Effector CD4-positive, alpha-beta T cell (primary cell): ENCODE measurements around the gene CES1.
"Not testable (repeated sequence)": the region's sequence is repeated elsewhere in the genome, so short reads cannot be mapped to it uniquely, and the experiment has no call there.

Source experiments
- DNase-seq: peaks from one replicate; pipeline ENCODE4 v3.0.0-alpha.2; 2020

Gene CES1

DNA sequence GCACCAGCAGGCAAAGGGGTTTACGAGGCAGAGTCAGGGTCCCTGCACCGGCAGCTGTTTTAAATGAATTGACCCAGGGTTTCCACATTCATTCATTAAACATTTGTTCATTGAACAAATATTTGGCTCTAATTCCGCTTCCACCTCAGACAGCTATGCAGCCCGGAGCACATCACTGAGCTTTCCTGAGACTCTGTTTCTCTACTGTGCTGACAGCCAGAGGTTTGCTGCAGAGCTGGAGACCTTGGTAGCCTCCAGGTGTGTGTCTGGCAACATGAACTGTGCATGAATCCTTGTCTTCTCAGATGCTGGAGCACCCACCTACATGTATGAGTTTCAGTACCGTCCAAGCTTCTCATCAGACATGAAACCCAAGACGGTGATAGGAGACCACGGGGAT lies 42.7 kb downstream of the CES1 start:
- DNase-seq, result not testable (repeated sequence)

DNA sequence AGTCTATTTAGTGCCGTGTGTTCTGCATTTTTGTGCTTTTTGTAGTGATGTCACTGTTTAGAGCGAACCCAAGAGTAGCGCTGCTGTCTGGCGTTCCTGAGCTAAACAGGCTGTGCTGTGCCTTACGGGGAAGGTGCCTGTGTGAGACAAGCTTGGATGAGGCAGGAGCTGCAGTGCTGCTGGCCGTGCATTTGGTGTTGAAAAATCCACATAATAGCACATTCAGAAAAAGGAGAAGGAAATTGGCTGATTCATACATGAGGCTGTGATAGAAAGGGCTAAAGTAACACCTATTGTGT lies 50.2 kb downstream of the CES1 start:
- not testable (repeated sequence) for DNase-seq

DNA sequence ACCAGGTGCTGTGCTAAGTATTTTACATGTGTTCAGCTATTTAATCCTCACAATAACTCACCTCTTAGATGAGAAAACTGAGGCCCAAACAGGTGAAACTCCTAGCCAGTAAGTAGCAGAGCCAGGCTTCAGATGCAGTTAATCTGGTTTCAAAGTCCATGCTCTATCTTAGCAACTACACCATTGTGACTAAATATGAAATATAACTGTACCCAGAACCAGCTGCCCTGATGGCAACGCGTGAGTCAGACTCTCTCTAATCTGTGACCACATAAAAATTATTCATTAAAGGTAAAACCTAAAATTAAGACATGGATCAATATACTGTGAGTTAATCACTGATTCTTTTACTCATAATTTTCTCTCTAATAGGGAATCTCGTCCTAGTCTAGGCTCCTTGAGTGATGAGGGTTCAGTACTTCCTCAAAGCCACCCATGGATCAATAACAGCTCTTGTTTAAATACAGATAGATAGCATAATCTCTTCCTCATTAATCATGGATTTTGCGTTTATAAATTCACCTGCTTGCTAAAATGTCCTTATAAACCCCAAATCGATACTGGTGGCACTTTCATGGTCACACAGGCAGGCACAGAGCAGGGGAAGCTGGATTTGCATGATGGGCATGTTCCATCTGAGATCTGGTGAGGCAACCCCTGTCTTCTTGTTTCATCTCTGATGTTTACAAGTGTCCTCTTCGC lies 50.7 kb downstream of the CES1 start:
- not testable (repeated sequence) for DNase-seq

DNA sequence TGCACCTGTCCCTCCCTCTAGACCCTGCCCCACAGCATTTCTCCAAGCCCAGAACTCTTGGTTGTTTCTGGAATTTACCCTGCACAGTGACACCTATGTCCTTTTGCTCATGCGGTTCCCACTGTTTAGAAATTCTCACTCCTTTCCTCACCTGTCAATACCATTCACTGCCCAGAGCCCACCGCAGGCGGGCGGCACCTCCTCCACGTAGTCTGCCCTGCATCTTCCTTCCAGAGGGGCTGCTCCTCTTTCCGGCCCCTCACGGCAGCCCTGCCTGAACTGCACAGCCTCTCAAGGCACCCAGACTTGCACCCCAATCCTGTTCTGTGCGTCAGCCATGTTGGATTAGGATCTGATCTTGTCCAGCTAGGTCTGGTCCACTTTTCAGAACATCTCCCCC lies 51.4 kb downstream of the CES1 start:
- not testable (repeated sequence) for DNase-seq

DNA sequence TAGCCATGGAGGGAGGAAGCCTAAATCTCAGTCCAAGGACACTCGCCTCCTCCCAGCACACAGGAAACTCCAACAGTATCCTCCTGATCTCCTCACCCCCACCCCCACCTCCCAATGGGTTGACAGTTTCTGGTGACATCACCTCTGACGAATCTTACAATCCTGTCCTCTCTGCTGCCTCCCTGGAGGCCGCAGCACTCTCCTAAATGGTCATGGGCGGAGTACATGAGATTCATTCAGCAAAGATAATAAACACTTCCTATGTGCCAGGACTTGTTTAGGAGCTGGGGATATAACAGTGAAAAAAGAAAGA lies 52.8 kb downstream of the CES1 start:
- DNase-seq, result not testable (repeated sequence)

DNA sequence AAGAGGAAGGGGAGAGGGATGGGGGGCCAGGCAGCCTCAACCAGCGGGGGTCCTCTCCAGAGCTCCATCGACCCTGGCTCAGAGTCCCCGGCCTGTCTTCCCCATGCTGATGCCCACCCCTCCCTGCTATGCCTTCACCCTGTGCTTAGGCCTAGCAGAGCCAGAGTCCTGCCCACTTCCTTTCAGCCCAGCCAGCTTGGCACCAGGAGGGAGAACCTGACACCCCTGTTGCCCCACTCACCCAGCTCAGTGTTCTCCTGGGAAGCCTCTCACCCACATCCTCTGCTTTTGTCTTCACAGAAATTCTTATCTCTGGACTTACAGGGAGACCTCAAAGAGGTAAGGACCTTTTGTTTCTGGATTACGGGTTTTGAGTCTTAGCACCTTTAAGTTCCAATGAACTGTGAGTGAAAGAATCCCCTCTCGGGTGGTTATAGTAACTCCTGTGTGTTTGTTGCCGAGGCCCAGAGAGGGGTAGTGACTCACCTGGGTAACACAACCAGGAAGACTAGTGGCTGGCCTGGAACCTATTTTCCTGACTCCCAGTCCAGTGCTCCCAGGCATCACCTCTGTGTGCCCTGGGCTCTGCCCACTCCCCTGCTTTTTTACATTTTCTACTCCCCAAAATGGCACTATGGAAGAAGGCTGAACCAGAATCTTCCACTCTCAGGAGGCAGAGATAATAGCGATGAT lies 53.3 kb downstream of the CES1 start:
- DNase-seq, result no peak

DNA sequence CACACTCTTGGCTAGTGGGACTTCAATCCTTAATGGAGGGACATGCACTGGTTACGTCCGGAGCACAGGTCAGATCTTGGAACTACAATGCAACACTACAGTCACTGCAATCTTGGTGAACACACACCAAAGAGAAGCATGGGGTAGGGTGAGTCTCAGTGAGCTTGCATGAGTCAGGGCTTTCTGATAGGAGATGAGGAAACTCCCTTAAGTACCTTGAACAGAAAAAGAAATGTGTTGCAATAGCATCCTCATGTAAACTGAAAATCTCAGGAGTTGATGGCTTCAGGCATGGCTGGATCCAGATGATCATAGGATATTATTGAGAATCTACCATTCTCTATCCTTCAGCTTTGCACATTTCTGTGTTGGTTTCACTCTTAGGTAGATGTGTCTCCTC lies 54.1 kb downstream of the CES1 start:
- DNase-seq, result no peak

DNA sequence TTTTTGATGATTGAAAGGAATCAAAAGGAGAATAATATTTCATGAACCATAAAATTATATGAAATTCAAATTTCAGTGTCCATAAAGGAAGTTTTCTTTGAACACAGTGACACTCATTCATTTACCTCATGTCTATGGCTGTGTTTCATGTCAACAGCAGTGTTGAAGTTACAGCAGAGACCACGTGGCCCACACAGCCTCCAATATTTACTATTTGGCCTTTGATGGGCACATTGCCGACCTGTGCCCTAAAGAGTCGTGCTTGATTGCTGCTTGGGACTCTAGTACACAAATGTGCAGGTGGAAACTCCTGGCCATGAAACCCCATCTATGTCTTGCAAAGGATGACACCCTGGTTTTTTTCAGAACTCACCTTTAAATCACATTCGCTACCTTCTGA lies 57.0 kb downstream of the CES1 start:
- no peak for DNase-seq

DNA sequence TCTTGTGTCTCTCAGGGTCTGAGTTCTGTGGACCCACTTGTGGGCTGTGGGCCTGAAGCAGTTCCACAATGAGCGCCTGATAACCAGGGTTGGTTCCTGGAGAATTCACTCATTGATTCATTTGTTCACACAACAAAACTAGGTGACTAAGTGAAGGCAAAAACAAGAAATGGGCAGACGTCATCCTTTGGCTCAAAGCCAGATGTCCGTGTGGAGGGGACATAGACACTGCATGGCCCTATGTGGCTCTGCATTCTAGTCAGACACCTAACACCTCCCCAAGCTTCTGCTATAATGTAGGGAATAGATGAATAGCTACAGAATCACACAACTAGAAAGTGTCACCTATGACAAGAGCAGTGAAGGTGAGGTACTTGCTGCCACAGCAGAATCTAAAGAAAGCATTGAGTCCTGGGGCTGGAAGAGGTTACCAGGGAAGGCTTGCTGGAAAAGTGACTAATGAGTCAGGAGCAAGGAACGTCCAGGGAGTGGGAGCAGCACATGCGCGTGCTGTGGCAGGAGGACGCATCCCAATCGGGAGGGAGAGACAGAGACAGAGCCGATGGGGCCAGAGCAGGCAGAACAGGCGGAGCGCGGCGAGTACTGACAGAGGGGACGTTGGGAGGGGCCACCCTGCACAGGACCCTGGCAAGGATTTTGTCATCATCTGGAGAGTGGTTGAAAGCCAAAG lies 58.9 kb downstream of the CES1 start:
- no peak for DNase-seq

DNA sequence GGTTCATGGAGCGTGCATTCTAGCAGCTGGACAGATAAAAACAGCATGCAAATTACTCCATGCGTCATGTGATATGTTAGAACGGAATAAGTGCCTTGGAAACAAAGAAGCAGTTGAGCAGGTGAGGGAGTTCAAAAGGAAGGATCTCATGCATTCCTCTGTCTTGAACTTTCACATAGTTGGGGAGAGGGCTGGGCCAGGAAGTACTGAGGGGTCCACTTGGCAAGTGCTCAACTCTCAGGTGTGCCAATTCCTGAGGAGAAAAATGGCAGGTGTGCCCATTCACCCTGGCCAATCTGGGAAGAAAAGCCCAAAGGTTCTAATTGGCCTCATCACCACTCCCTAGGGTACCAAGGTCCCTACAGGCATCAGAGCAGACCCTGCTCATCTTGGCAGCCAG lies 67.7 kb downstream of the CES1 start:
- DNase-seq, result no peak

DNA sequence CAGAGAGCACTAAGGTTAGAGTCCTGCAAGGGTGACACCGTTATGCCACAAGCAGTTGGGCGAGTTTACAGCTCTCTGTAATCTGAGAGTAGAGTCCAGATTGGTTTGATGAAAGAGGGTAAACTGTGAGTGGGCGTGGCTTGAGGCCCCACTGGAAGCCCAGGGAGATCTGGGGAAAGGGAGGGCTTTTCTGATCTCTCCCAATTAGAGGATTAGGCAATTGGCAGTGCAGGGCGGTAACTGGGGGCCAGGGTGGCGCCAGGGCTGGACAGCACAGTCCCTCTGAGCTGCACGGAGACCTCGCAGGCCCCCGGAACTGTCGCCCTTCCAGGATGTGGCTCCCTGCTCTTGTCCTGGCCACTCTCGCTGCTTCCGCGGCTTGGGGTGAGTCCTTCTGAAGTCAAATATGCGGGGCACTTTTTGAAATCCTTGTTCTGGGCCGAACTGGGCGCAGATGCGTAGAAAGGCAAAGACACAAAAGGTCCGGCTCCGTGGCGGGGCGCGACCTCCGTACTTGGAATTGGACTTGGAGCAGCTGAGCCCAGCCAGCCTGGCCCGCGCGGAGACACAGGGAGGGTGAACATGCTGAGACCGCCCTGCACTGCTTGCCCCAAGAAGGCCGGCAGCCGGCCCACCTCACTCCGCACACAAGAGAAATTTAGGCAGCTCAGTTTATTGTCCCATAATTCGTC lies 72.4 kb downstream of the CES1 start:
- no peak for DNase-seq

DNA sequence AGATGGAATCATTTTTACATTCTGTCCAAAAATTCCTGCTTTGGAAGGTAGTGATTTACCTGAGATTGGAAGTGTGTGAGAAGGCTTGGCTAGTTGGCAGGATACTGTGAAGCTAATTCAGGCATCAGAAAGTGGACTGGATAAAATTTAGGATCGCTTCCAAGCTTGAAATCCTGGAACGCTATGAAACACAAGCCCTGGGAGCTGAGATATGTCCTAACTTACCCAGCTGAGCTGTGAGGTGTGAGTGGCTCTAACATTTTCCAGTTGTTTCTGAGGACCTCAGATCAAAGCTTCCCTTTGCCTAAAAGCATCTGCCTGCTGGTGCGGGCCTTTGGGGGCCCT lies 73.0 kb downstream of the CES1 start:
- not testable (repeated sequence) for DNase-seq

DNA sequence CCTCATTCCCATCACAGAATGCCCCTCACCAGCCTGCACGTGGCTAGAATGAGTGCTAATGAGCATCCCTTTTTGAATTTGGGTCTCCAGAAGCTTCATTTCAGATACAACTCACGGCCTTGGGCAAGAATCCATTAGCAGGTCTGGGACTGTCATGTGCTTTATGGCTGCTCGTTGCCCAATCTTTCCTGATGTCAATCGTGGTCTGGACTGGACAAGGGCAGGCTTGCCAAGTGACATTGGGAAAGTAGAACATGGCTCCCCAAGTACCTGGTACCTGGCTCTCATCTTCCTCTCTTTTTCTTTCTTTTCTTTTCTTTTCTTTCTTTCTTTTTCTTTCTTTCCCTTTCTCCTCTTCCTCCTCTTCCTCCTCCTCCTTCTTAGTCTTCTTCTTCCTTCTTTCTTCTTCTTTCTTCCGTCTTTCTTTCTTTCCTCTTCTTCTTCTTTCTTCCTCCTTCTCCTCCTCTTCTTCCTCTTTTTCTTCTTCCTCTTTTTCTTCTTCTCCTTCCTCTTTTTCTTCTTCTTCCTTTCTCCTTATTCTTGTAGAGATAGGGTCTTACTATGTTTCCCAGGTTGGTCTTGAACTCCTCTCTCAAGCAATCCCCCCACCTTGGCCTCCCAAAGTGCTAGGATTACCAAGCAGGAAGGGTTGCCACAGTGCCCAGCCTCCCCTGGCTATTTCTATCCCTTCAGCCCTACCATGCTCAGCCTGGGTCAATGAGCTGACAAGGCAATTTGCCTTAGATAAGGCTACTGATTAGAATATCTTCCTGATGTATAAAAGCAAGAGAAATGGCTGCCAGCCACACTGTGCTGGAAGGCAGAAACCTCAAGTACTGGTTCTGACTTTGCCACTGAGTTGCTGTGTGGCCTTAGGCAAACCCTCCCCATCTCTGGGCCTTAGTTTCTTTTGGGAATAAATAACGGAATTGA lies 75.0 kb downstream of the CES1 start:
- not testable (repeated sequence) for DNase-seq

DNA sequence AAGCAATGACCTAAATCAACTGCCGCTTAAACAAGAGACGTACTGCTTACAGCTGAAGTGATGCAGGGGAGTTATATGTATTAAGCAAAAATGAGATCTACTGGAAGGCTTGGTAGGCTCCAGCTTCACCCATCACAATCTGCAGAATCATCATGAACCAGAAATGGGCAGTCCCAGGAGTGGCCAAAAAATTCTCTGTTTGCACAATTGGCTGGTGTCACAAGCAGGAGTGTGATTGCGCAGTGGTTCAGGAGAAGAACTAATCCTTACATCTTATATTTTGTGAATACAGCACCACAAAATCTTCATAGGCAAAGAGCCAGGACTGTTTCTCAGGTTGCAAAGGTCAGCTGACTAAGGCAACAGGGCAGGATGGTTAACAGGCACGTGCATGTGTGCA lies 75.9 kb downstream of the CES1 start:
- no peak for DNase-seq

DNA sequence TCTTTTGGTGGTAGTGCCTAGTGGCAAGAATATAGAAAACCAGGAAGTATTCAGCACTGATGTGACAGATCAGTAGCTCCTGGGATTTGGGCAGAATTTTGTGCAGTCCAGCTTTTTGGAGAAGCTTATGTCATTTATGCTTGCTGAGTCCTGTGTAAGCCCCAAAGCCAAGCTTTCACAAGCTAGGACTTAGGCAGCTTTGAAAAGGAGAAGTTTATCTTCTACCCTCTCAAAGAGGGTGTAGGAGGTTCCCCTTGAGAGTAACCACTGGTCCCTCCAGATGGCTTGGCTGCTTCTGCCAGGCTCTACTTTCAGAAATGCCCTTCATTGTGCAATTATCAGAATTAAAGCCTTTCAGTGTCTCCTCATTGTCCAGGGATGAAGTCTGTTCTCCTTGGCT lies 78.8 kb downstream of the CES1 start:
- DNase-seq, result no peak

DNA sequence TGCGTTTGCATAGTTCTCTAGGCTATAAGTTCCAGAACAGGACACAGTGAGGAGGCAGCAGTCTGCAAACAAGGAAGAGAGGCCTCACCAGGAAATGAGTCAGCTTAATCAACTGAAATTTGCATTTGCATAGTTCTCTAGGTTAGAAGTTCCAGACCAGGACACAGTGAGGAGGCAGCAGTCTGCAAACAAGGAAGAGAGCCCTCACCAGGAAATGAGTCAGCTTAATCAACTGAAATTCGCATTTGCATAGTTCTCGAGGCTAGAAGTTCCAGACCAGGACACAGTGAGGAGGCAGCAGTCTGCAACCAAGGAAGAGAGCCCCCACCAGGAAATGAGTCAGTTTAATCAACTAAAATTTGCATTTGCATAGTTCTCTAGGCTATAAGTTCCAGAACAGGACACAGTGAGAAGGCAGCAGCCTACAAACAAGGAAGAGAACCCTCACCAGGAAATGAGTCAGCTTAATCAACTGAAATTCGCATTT lies 79.7 kb downstream of the CES1 start:
- DNase-seq, result not testable (repeated sequence)
